ENCODE measurements around the gene DPP10.

DPP10 gene

GRCh38 chr2:115386465-115386864, 944.0 kb downstream of the DPP10 start:
- TF ChIP-seq POLR2AphosphoS5 (IDR thresholded peaks at IDR 0.05; ENCODE audit: low read depth, low read length): no peak
- TF ChIP-seq SIN3A (IDR thresholded peaks at IDR 0.05; ENCODE audit: borderline replicate concordance, insufficient read depth, low read length): no peak
- TF ChIP-seq REST (IDR thresholded peaks at IDR 0.05; ENCODE audit: insufficient read depth in 1 of 2, low read depth in 2 of 2, low read length in 2 of 2): no peak
- TF ChIP-seq TAF1 (IDR thresholded peaks at IDR 0.05; ENCODE audit: borderline replicate concordance, insufficient read depth, low read length): no peak
- TF ChIP-seq FOXP2 (optimal IDR thresholded peaks at IDR 0.05; ENCODE audit: borderline replicate concordance, extremely low read depth, extremely low read length, insufficient read depth): no peak

- TF ChIP-seq TAF1 (IDR thresholded peaks at IDR 0.05; ENCODE audit: borderline replicate concordance, insufficient read depth, low read length) (no peak), REST (IDR thresholded peaks at IDR 0.05; ENCODE audit: insufficient read depth in 1 of 2, low read depth in 2 of 2, low read length in 2 of 2) (no peak), POLR2AphosphoS5 (IDR thresholded peaks at IDR 0.05; ENCODE audit: low read depth, low read length) (no peak), SIN3A (IDR thresholded peaks at IDR 0.05; ENCODE audit: borderline replicate concordance, insufficient read depth, low read length) (no peak), FOXP2 (optimal IDR thresholded peaks at IDR 0.05; ENCODE audit: borderline replicate concordance, extremely low read depth, extremely low read length, insufficient read depth) (no peak)
These were observed 946.6 kb downstream of the DPP10 start for GRCh38 chr2:115389024-115389423.

GRCh38 chr2:115389898-115390565, 947.6 kb downstream of the DPP10 start:
- TF ChIP-seq TAF1 (IDR thresholded peaks at IDR 0.05; ENCODE audit: borderline replicate concordance, insufficient read depth, low read length) (no peak), SIN3A (IDR thresholded peaks at IDR 0.05; ENCODE audit: borderline replicate concordance, insufficient read depth, low read length) (no peak), REST (IDR thresholded peaks at IDR 0.05; ENCODE audit: insufficient read depth in 1 of 2, low read depth in 2 of 2, low read length in 2 of 2) (no peak), POLR2AphosphoS5 (IDR thresholded peaks at IDR 0.05; ENCODE audit: low read depth, low read length) (no peak)

GRCh38 chr2:115396579-115396978, 954.1 kb downstream of the DPP10 start:
- TF ChIP-seq REST (IDR thresholded peaks at IDR 0.05; ENCODE audit: insufficient read depth in 1 of 2, low read depth in 2 of 2, low read length in 2 of 2) (no peak), SIN3A (IDR thresholded peaks at IDR 0.05; ENCODE audit: borderline replicate concordance, insufficient read depth, low read length) (no peak), FOXP2 (optimal IDR thresholded peaks at IDR 0.05; ENCODE audit: borderline replicate concordance, extremely low read depth, extremely low read length, insufficient read depth) (no peak), POLR2AphosphoS5 (IDR thresholded peaks at IDR 0.05; ENCODE audit: low read depth, low read length) (no peak), TAF1 (IDR thresholded peaks at IDR 0.05; ENCODE audit: borderline replicate concordance, insufficient read depth, low read length) (no peak)
